ENCODE measurements around the gene INAFM1. TPM values are rescaled to one million over a fixed set of nuclear protein-coding genes. Genes with fewer than 3 reads are reported as not detected.

INAFM1 gene
- total and polyA plus RNA-seq, 9 of the 15 experiments (the other 6 are each of a cell fraction or from before 2014, with no cell fraction given) = 0.71 to 30.9 (median 3.1) TPM

DNA sequence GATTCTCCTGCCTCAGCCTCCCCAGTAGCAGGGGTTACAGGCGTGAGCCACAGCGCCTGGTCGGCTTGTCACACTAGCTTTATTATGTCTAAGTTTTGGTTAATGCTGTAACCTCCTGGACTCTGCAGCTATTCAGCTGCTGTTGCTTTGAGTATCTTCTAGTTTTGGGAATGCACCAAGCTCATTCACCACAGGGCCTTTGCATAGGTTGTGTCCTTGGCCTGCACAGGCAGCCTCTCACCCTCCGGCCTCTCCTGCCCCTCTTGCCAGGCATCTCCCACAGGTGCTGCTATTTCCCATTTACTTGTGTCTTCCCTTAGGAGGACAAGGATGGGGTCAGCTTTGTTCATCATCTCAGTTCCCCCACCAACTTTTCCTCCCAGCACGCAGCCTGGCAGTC lies 20.7 kb upstream of the INAFM1 start:
- CTCF ChIA-PET (ENCODE audit: low intra/inter-chr PET ratio) = no interaction called here
- 99% methylated on average over 5 of the region's 5 CpGs for WGBS (ENCODE audit: insufficient coverage, low coverage, missing lambda C conversion rate)
- Histone ChIP-seq H3K79me2 (ENCODE audit: control insufficient read depth, insufficient read depth, low read length) (peaks cover 24% of the 10 kb centered on the region), H4K20me1 (replicated peaks; ENCODE audit: control insufficient read depth, insufficient read depth, low read length) (peaks cover 7% of the 10 kb centered on the region; the same call in 1 of the 2 replicates), H3K36me3 (ENCODE audit: control insufficient read depth, insufficient read depth, low read length) (peaks cover 9% of the 10 kb centered on the region; the same call in 2 of the 3 replicates), H3K9me1 (ENCODE audit: control insufficient read depth, insufficient read depth, low read length) (no peaks in the 10 kb centered on the region), H3K27me3 (ENCODE audit: control insufficient read depth in 2 of 2, insufficient read depth in 2 of 2, low read length in 2 of 2) (no peaks in the 10 kb centered on the region), H3K4me2 (ENCODE audit: insufficient read depth, low read length) (no peak overlapping the region), H3K9ac (ENCODE audit: insufficient read depth in 1 of 2, low read depth in 2 of 2, low read length in 2 of 2) (no peak overlapping the region), H3K9me3 (replicated peaks; ENCODE audit: control insufficient read depth, insufficient read depth, low read depth, low read length) (no peaks in the 10 kb centered on the region), H3K4me1 (replicated peaks in 1 of 2; ENCODE audit: control insufficient read depth in 2 of 2, insufficient read depth in 2 of 2, low read length in 2 of 2) (peaks cover 8 to 28% of the 10 kb centered on the region in 2 experiments; a peak in 4 of 5 replicates), H3K27ac (ENCODE audit: extremely low read depth, low read depth, low read length) (no peak overlapping the region), H2AFZ (ENCODE audit: low read depth, low read length) (no peak overlapping the region), H3K4me3 (no peak overlapping the region)
- no peak for ATAC-seq
- peak; percentile 32; the same call in 1 of the 2 replicates for TF ChIP-seq BCOR (IDR thresholded peaks at IDR 0.05)
- TF ChIP-seq, protein P1, sequence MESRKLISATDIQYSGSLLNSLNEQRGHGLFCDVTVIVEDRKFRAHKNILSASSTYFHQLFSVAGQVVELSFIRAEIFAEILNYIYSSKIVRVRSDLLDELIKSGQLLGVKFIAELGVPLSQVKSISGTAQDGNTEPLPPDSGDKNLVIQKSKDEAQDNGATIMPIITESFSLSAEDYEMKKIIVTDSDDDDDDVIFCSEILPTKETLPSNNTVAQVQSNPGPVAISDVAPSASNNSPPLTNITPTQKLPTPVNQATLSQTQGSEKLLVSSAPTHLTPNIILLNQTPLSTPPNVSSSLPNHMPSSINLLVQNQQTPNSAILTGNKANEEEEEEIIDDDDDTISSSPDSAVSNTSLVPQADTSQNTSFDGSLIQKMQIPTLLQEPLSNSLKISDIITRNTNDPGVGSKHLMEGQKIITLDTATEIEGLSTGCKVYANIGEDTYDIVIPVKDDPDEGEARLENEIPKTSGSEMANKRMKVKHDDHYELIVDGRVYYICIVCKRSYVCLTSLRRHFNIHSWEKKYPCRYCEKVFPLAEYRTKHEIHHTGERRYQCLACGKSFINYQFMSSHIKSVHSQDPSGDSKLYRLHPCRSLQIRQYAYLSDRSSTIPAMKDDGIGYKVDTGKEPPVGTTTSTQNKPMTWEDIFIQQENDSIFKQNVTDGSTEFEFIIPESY (CRISPR knock-in tag; IDR thresholded peaks at IDR 0.05) = 0 out of 2 replicates have a peak, but pooled peaks have one; percentile 44
- TF ChIP-seq RBM25 (IDR thresholded peaks at IDR 0.05; ENCODE audit: low read depth, low read length, severe bottlenecking) = peak; percentile 70
- no peak for TF ChIP-seq RBM22 (IDR thresholded peaks at IDR 0.05; ENCODE audit: low read depth, low read length, poor library complexity, severe bottlenecking)
- TF ChIP-seq, protein P2, sequence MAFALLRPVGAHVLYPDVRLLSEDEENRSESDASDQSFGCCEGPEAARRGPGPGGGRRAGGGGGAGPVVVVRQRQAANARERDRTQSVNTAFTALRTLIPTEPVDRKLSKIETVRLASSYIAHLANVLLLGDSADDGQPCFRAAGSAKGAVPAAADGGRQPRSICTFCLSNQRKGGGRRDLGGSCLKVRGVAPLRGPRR (CRISPR knock-in tag; IDR thresholded peaks at IDR 0.05) = no peak
- no peak for DNase-seq (ENCODE audit: extremely low read depth in 1 of 4, low spot score in 3 of 4)
- no peak for FAIRE-seq
- POLR2A ChIA-PET = interaction anchor here (0.9 to 1.2 kb wide), 3 partner anchors 10 to 28 kb away, joined by 6 to 8 read pairs (median 7); partner anchors contain the start of gene INAFM1
- in situ Hi-C loops (cut with MboI) (no loop called here), intact Hi-C loops (cut with micrococcal nuclease) (no loop called here)
- no TSS peak for BruUV-seq (replicated peaks)

Measured in K562 (cell line).